ENCODE results near the gene PRKAG2.

PRKAG2 gene

DNA sequence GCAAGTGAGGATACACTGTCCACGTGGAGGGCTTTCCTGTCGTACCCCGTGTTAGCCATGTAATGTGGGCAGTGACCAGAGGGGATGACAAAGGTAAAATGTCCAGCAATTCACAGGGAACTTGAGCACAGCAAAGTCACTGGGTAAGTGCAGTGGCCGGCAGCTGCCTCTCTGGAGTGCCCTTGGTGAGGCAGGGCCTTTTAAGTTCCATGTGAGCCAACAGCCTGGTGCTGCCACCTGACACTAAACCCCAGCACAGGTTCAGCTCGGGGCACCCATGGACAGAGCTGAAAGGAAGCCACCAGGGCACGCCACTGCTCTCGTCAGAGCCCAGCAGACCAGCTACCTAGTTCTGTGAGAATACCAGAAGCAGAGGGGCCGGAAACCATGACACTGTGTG, 168.3 kb downstream of the PRKAG2 start:
- no peaks in the 10 kb centered on the region for H3F3A ChIP-seq (ENCODE audit: insufficient read depth)
- H4K20me1 ChIP-seq (ENCODE audit: low read depth, low read length): no peaks in the 10 kb centered on the region
- no peak overlapping the region for H2AFZ ChIP-seq (ENCODE audit: low read depth, low read length, severe bottlenecking)
- no peaks in the 10 kb centered on the region for H3K27me3 ChIP-seq (ENCODE audit: low read length)
- no peak overlapping the region for H3K27ac ChIP-seq (ENCODE audit: low read depth, low read length)
- H3K79me2 ChIP-seq (ENCODE audit: insufficient read depth, low read length): no peaks in the 10 kb centered on the region
- H3K4me3 ChIP-seq (ENCODE audit: insufficient read depth, low read length, poor library complexity, severe bottlenecking): no peak overlapping the region
- no peaks in the 10 kb centered on the region for H3K36me3 ChIP-seq (ENCODE audit: low read length)
- no peaks in the 10 kb centered on the region for H3K9me3 ChIP-seq (ENCODE audit: insufficient read depth, low read length)
- no peaks in the 10 kb centered on the region for H3K9me2 ChIP-seq (replicated peaks; ENCODE audit: insufficient read depth, low read length)
- no peak overlapping the region for H3K9ac ChIP-seq (ENCODE audit: low read length)
- no peak overlapping the region for H3K4me2 ChIP-seq (ENCODE audit: low read depth, low read length, poor library complexity, severe bottlenecking)
- TF ChIP-seq, protein P1, sequence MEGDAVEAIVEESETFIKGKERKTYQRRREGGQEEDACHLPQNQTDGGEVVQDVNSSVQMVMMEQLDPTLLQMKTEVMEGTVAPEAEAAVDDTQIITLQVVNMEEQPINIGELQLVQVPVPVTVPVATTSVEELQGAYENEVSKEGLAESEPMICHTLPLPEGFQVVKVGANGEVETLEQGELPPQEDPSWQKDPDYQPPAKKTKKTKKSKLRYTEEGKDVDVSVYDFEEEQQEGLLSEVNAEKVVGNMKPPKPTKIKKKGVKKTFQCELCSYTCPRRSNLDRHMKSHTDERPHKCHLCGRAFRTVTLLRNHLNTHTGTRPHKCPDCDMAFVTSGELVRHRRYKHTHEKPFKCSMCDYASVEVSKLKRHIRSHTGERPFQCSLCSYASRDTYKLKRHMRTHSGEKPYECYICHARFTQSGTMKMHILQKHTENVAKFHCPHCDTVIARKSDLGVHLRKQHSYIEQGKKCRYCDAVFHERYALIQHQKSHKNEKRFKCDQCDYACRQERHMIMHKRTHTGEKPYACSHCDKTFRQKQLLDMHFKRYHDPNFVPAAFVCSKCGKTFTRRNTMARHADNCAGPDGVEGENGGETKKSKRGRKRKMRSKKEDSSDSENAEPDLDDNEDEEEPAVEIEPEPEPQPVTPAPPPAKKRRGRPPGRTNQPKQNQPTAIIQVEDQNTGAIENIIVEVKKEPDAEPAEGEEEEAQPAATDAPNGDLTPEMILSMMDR (IDR thresholded peaks at IDR 0.05; ENCODE audit: insufficient read depth, low read length, poor library complexity, severe bottlenecking): no peak
- TF ChIP-seq EZH2phosphoT487 (conservative IDR thresholded peaks at IDR 0.05; ENCODE audit: low read length): no peak

DNA sequence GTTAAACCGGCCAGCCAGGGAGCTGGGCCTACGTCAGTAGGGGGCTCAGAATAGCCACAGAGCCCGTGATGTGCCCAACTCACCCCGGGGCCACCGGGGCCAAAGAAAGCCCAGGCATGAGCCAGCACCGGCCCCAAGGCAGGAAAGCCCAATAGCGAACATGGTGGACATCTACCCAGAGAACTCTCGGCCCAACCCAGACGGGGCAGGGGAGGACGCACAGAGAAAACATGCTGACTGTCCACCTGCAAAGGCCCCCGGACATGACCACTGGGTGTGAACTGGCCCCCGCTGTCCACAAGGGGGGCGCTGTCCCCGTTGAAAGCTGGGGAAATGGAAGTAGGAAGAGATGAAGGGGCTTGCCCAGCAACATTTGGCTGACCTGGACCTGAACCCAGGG, 169.2 kb downstream of the PRKAG2 start:
- H3K9ac ChIP-seq (ENCODE audit: low read length): no peak overlapping the region
- no peaks in the 10 kb centered on the region for H3K9me2 ChIP-seq (replicated peaks; ENCODE audit: insufficient read depth, low read length)
- H3K9me3 ChIP-seq (ENCODE audit: insufficient read depth, low read length): no peaks in the 10 kb centered on the region
- TF ChIP-seq, protein P1 (IDR thresholded peaks at IDR 0.05; ENCODE audit: insufficient read depth, low read length, poor library complexity, severe bottlenecking): no peak
- TF ChIP-seq EZH2phosphoT487 (conservative IDR thresholded peaks at IDR 0.05; ENCODE audit: low read length): no peak
- no peak overlapping the region for H2AFZ ChIP-seq (ENCODE audit: low read depth, low read length, severe bottlenecking)
- H3K4me3 ChIP-seq (ENCODE audit: insufficient read depth, low read length, poor library complexity, severe bottlenecking): no peak overlapping the region
- H3F3A ChIP-seq (ENCODE audit: insufficient read depth): no peaks in the 10 kb centered on the region
- no peaks in the 10 kb centered on the region for H3K79me2 ChIP-seq (ENCODE audit: insufficient read depth, low read length)
- no peaks in the 10 kb centered on the region for H4K20me1 ChIP-seq (ENCODE audit: low read depth, low read length)
- no peaks in the 10 kb centered on the region for H3K36me3 ChIP-seq (ENCODE audit: low read length)
- H3K27me3 ChIP-seq (ENCODE audit: low read length): no peaks in the 10 kb centered on the region
- H3K4me2 ChIP-seq (ENCODE audit: low read depth, low read length, poor library complexity, severe bottlenecking): no peak overlapping the region
- no peak overlapping the region for H3K27ac ChIP-seq (ENCODE audit: low read depth, low read length)

DNA sequence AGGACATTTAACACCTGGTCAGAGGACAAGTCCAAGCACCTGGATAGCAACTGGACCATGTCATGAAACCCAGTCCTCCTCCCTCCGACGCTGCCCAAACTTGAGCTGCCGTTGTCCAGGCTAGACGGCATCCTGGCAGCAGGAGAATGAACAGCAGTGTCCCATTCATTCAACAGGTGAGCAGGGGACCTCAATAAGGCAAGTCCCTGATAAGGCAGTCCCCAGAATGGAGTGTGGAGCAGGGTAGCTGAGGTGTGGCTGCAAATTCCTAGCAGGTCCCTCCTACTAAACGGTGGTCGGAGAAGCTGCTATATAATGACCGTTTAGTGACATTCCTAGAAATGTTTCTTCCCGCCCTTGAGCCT, 169.8 kb downstream of the PRKAG2 start:
- H3K9ac ChIP-seq (ENCODE audit: low read length): no peak overlapping the region
- H3K9me3 ChIP-seq (ENCODE audit: insufficient read depth, low read length): no peaks in the 10 kb centered on the region
- H3K79me2 ChIP-seq (ENCODE audit: insufficient read depth, low read length): no peaks in the 10 kb centered on the region
- H3F3A ChIP-seq (ENCODE audit: insufficient read depth): no peaks in the 10 kb centered on the region
- TF ChIP-seq, protein P1 (IDR thresholded peaks at IDR 0.05; ENCODE audit: insufficient read depth, low read length, poor library complexity, severe bottlenecking): no peak
- TF ChIP-seq EZH2phosphoT487 (conservative IDR thresholded peaks at IDR 0.05; ENCODE audit: low read length): no peak
- H3K27me3 ChIP-seq (ENCODE audit: low read length): no peaks in the 10 kb centered on the region
- no peaks in the 10 kb centered on the region for H3K36me3 ChIP-seq (ENCODE audit: low read length)
- H3K4me3 ChIP-seq (ENCODE audit: insufficient read depth, low read length, poor library complexity, severe bottlenecking): no peak overlapping the region
- H3K27ac ChIP-seq (ENCODE audit: low read depth, low read length): no peak overlapping the region
- no peaks in the 10 kb centered on the region for H4K20me1 ChIP-seq (ENCODE audit: low read depth, low read length)
- H2AFZ ChIP-seq (ENCODE audit: low read depth, low read length, severe bottlenecking): no peak overlapping the region
- H3K9me2 ChIP-seq (replicated peaks; ENCODE audit: insufficient read depth, low read length): no peaks in the 10 kb centered on the region
- no peak overlapping the region for H3K4me2 ChIP-seq (ENCODE audit: low read depth, low read length, poor library complexity, severe bottlenecking)
